ENCODE results near the gene TIMM21.
A peak's percentile ranks its signal among the peaks of the same experiment; 100 is the strongest.

Gene TIMM21

GRCh38 chr18:74147779-74148542 is at the start of gene TIMM21, which contains the start of gene FBXO15:
Gene TIMM21 (plus strand): TSS chr18:74148523. CDS start chr18:74148809, 286 bp downstream.
Gene FBXO15 (minus strand): TSS chr18:74147834. CDS start chr18:74147785, 49 bp downstream.
- peak; percentile 95 for DNase-seq (ENCODE audit: low read depth)

GRCh38 chr18:74108460-74108859 is 39.9 kb upstream of the TIMM21 start:
- no peak for DNase-seq (ENCODE audit: low read depth)

- DNase-seq (ENCODE audit: low read depth), result no peak
These were observed 38.2 kb upstream of the TIMM21 start for GRCh38 chr18:74110149-74110548.

GRCh38 chr18:74110976-74111375 is 37.3 kb upstream of the TIMM21 start:
- no peak for DNase-seq (ENCODE audit: low read depth)

GRCh38 chr18:74113711-74114110 is 34.6 kb upstream of the TIMM21 start:
- DNase-seq (ENCODE audit: low read depth), result no peak

- no peak for DNase-seq (ENCODE audit: low read depth)
These were observed 34.2 kb upstream of the TIMM21 start for GRCh38 chr18:74114116-74114515.

GRCh38 chr18:74115046-74115445 is 33.3 kb upstream of the TIMM21 start:
- no peak for DNase-seq (ENCODE audit: low read depth)

GRCh38 chr18:74116633-74117554 is 31.4 kb upstream of the TIMM21 start:
- DNase-seq (ENCODE audit: low read depth), result no peak

- DNase-seq (ENCODE audit: low read depth), result no peak
These were observed 25.1 kb upstream of the TIMM21 start for GRCh38 chr18:74123200-74123599.

- no peak for DNase-seq (ENCODE audit: low read depth)
These were observed 23.7 kb upstream of the TIMM21 start for GRCh38 chr18:74124642-74125041.

GRCh38 chr18:74126684-74127655 is 21.4 kb upstream of the TIMM21 start:
- no peak for DNase-seq (ENCODE audit: low read depth)

- DNase-seq (ENCODE audit: low read depth), result no peak
These were observed 20.2 kb upstream of the TIMM21 start for GRCh38 chr18:74128159-74128558.

GRCh38 chr18:74131124-74131523 is 17.2 kb upstream of the TIMM21 start:
- no peak for DNase-seq (ENCODE audit: low read depth)

- DNase-seq (ENCODE audit: low read depth), result no peak
These were observed 16.1 kb upstream of the TIMM21 start for GRCh38 chr18:74132201-74132600.

- no peak for DNase-seq (ENCODE audit: low read depth)
These were observed 10.3 kb upstream of the TIMM21 start for GRCh38 chr18:74137920-74138538.

GRCh38 chr18:74139411-74139810 is 8.9 kb upstream of the TIMM21 start:
- no peak for DNase-seq (ENCODE audit: low read depth)

- DNase-seq (ENCODE audit: low read depth), result no peak
These were observed 8.4 kb upstream of the TIMM21 start for GRCh38 chr18:74139888-74140287.

GRCh38 chr18:74140582-74140981 is 7.7 kb upstream of the TIMM21 start:
- no peak for DNase-seq (ENCODE audit: low read depth)

- no peak for DNase-seq (ENCODE audit: low read depth)
These were observed 6.7 kb upstream of the TIMM21 start for GRCh38 chr18:74141667-74142066.

- no peak for DNase-seq (ENCODE audit: low read depth)
These were observed 6.1 kb upstream of the TIMM21 start for GRCh38 chr18:74142252-74142651.

- DNase-seq (ENCODE audit: low read depth), result no peak
These were observed 1.6 kb upstream of the TIMM21 start for GRCh38 chr18:74146756-74147155.

- DNase-seq (ENCODE audit: low read depth), result no peak
These were observed 888 bp upstream of the TIMM21 start for GRCh38 chr18:74147491-74147778.
